Peyer's patch (tissue), 4 donors: ENCODE measurements around the gene TECR.

Experiments used
- CTCF ChIP-seq, 6 experiments: fragments of 450-650 bp in 4 of 6; fragments of 200-600 bp in 2 of 6; sonication (generic) in 1 of 6; IDR thresholded peaks; one replicate each; pipeline ENCODE4 v1.5.1; 2017 to 2019; ENCODE audit warnings: antibody characterized with exemption in 6 of 6, mild to moderate bottlenecking in 3 of 6, moderate library complexity in 1 of 6
- POLR2A ChIP-seq, 2 donors: fragments of 450-650 bp; IDR thresholded peaks; one replicate each; pipeline ENCODE4 v1.5.1; 2017; ENCODE audit warnings: antibody characterized with exemption in 2 of 2, mild to moderate bottlenecking in 2 of 2, moderate library complexity in 2 of 2

GRCh38 chr19:14577885-14578427 is 48.6 kb downstream of the TECR start:
- TF ChIP-seq POLR2A (IDR thresholded peaks at IDR 0.05), result no peak
- no peak for TF ChIP-seq CTCF (IDR thresholded peaks at IDR 0.05)
